Common myeloid progenitor, CD34-positive (primary cell): ENCODE data around the gene AHCY.
"Not testable (repeated sequence)": the region's sequence is repeated elsewhere in the genome, so short reads cannot be mapped to it uniquely, and the experiment has no call there.

Experiments used
- CTCF ChIA-PET: fragments of 350-600 bp; sonication (Branson Sonifier 250); formaldehyde crosslinking; loops from one replicate; lab custom pipeline; 2021; ENCODE audit warnings: antibody characterized with exemption; lab: Charles Lee
- POLR2A ChIA-PET: fragments of 350-600 bp; sonication (Branson Sonifier 250); formaldehyde crosslinking; loops from one replicate; lab custom pipeline; 2021; ENCODE audit warnings: antibody characterized with exemption; lab: Charles Lee
- DNase-seq, 3 donors: peaks; one replicate each; pipeline versions ENCODE4 v3.0.0 to v3.0.0-alpha.2; 2013
- H3K27ac ChIP-seq, 2 experiments: 1 replicate in 1 of 2; 2 replicates in 1 of 2; pipeline ENCODE4 v1.7.0; 2013; ENCODE audit warnings: inconsistent platforms in 2 of 2, low read length in 2 of 2, mild to moderate bottlenecking in 2 of 2, low read depth in 1 of 2, moderate library complexity in 1 of 2; ENCODE audit not compliant: severe bottlenecking in 2 of 2, insufficient read depth in 1 of 2, poor library complexity in 1 of 2
- H3K27me3 ChIP-seq, 5 experiments: replicated peaks in 2 of 5; 1 replicate in 3 of 5; 2 replicates in 2 of 5; pipeline versions ENCODE4 v1.6.1 to v1.7.0; 2013; ENCODE audit warnings: low read length in 4 of 5, mild to moderate bottlenecking in 2 of 5, moderate library complexity in 2 of 5, inconsistent platforms in 1 of 5; ENCODE audit not compliant: insufficient read depth in 5 of 5, control insufficient read depth in 4 of 5
- H3K36me3 ChIP-seq, 4 experiments: 1 replicate in 2 of 4; 2 replicates in 2 of 4; pipeline versions ENCODE4 v1.6.1 to v1.7.0; 2013; ENCODE audit warnings: low read length in 3 of 4, control low read depth in 1 of 4, mild to moderate bottlenecking in 1 of 4; ENCODE audit not compliant: control insufficient read depth in 4 of 4, insufficient read depth in 4 of 4
- H3K4me1 ChIP-seq, 4 experiments: 1 replicate in 3 of 4; 2 replicates in 1 of 4; pipeline versions ENCODE4 v1.6.1 to v1.7.1; 2013; ENCODE audit warnings: low read length in 3 of 4, mild to moderate bottlenecking in 3 of 4, control low read depth in 1 of 4, inconsistent platforms in 1 of 4, moderate library complexity in 1 of 4; ENCODE audit not compliant: control insufficient read depth in 4 of 4, insufficient read depth in 4 of 4; ENCODE audit errors: control extremely low read depth in 1 of 4
- H3K4me3 ChIP-seq, 7 experiments: 1 replicate in 4 of 7; 2 replicates in 3 of 7; pipeline versions ENCODE4 v1.5.1 to v1.7.0; 2013; ENCODE audit warnings: mild to moderate bottlenecking in 7 of 7, low read length in 6 of 7, moderate library complexity in 6 of 7, inconsistent platforms in 2 of 7, low read depth in 2 of 7, control low read depth in 1 of 7; ENCODE audit not compliant: insufficient read depth in 4 of 7, control insufficient read depth in 1 of 7; ENCODE audit errors: extremely low read depth in 1 of 7
- H3K9me3 ChIP-seq, 5 experiments: 1 replicate in 4 of 5; 2 replicates in 1 of 5; pipeline versions ENCODE4 v1.6.1 to v1.7.1; 2013; ENCODE audit warnings: low read length in 4 of 5, mild to moderate bottlenecking in 2 of 5, inconsistent platforms in 1 of 5, low read depth in 1 of 5, moderate library complexity in 1 of 5; ENCODE audit not compliant: control insufficient read depth in 4 of 5, insufficient read depth in 2 of 5; ENCODE audit errors: control extremely low read depth in 1 of 5
- WGBS: methylation state at CpG from one replicate; pipeline ENCODE4 v1.1.5; 2013; ENCODE audit not compliant: insufficient coverage; 5-methylcytosine and 5-hydroxymethylcytosine counted together

Gene AHCY

DNA sequence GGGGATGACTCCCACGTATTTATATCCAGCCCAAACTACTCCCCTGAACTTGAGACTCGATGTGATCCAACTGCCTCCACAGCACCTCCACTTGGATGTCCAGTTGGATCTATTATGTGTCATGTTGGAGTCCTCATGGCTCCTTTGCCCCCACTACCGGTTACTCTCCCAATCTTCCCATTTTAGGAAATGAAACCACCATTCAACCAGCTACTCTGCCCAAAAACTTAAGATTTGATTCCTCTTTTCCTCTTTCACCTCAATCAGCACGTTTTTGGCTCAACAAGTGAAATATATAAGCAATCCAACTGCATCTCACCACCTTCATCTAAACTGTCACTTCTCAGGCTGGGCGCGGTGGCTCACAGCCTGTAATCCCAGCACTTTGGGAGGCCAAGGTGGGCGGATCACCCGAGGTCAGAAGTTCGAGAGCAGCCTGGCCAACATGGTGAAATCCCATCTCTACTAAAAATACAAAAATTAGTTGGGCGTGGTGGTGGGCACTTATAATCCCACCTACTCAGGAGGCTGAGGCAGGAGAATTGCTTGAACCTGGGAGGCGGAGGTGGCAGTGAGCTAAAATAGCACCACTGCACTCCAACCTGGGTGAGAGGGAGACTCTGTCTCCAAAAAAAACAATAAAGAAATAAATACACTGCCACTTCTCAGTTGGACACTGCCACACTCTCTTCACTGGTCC is 3.4 kb downstream of the AHCY start:
- H3K27ac ChIP-seq: no peak overlapping the region
- no peak overlapping the region for H3K4me3 ChIP-seq
- no peak for DNase-seq
- H3K36me3 ChIP-seq: peaks cover 3 to 32% (median 8%) of the 10 kb centered on the region in 4 experiments
- no peaks in the 10 kb centered on the region for H3K9me3 ChIP-seq
- WGBS: 93% methylated on average over 8 of the region's 11 CpGs
- H3K4me1 ChIP-seq: peaks cover 7 to 22% (median 13%) of the 10 kb centered on the region in 4 experiments
- H3K27me3 ChIP-seq: no peaks in the 10 kb centered on the region
- ChIA-PET POLR2A (interaction anchor here (0.7 kb wide), 1 partner anchor 59 kb away, joined by 3 read pairs; the partner anchor contains the start of gene ASIP), CTCF (interaction anchor here (0.7 to 1.7 kb wide), 4 partner anchors 10 to 467 kb away, joined by 3 to 6 read pairs (median 4); partner anchors contain the start of gene DYNLRB1)

DNA sequence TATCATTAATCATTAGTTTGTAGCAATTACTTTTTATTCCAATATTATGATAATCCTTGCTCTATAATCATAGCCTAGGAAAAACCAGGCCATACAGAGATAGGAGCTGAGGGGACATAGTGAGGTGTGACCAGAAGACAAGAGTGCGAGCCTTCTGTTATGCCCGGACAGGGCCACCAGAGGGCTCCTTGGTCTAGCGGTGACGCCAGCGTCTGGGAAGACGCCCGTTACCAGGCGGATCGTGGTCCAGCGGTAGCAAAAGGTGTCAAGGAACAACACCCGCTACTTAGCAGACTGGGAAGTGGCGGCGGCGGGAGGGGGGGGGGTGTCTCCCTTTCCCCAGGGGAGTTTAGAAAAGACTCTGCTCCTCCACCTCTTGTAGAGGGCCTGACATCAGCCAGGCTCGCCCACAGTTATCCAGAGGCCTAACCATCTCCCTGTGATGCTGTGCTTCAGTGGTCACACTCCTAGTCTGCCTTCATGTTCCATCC is 4.8 kb downstream of the AHCY start:
- H3K27me3 ChIP-seq, POLR2A ChIA-PET, DNase-seq, H3K9me3 ChIP-seq, H3K27ac ChIP-seq, H3K4me3 ChIP-seq: not testable (repeated sequence)
- no CpG with 5 or more reads among the region's 15 CpGs for WGBS
- H3K4me1 ChIP-seq: peaks cover 7 to 20% (median 13%) of the 10 kb centered on the region in 4 experiments
- H3K36me3 ChIP-seq: peaks cover 3 to 45% (median 17%) of the 10 kb centered on the region in 4 experiments
- CTCF ChIA-PET: interaction anchor here (1.1 to 1.7 kb wide), 2 partner anchors 9 to 14 kb away, joined by 4 to 6 read pairs; no protein-coding TSS in a partner anchor

DNA sequence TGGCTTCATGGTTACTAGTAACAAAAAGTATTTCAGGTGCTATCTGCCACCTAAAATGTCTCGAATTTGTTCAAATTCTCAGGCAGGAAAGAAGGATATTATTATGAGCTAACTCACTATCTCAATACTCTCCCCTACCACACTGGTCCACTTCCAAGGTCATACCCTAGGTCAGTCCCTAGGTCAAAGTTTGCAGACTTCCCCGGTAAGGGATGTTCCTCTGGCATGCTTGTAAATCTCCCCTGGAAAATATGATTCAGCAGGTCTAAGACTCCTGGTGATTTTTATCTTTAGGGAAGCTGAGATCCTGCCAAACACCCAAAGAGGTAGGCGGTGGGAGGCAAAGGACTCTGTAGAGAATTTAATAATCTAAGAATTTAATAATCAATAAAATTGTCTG is 6.7 kb downstream of the AHCY start:
- Histone ChIP-seq H3K9me3 (no peaks in the 10 kb centered on the region), H3K4me1 (peaks cover 0 to 10% (median 4%) of the 10 kb centered on the region in 4 experiments), H3K27me3 (no peaks in the 10 kb centered on the region), H3K4me3 (no peak overlapping the region), H3K36me3 (peaks cover 3 to 64% (median 33%) of the 10 kb centered on the region in 4 experiments), H3K27ac (peak overlapping the region in 1 of 2 experiments; percentile 31)
- ChIA-PET POLR2A (no interaction called here), CTCF (interaction anchor here (1.2 to 1.7 kb wide), 2 partner anchors 9 to 16 kb away, joined by 3 to 4 read pairs; no protein-coding TSS in a partner anchor)
- no peak for DNase-seq
- WGBS: 80% methylated on average over 1 of the region's 3 CpGs

DNA sequence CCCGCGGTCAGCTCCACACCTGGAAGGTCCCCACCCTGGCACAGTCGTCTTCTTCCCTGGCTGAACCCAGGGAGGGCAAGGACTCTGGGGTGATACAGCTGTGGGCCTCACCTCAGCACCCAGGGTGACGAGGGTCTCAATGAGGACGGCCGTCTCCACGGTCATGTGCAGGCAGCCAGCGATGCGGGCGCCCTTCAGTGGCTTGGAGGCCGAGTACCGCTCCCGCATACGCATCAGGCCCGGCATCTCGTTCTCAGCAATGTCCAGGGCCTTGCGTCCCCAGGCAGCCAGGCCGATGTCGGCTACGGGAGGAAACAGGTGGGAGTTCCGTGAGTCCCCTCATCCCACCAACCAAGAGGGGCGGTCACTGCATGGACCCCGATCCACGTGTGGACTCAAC is 7.9 kb downstream of the AHCY start:
- WGBS: 99% methylated on average over 20 of the region's 24 CpGs
- CTCF ChIA-PET: no interaction called here

DNA sequence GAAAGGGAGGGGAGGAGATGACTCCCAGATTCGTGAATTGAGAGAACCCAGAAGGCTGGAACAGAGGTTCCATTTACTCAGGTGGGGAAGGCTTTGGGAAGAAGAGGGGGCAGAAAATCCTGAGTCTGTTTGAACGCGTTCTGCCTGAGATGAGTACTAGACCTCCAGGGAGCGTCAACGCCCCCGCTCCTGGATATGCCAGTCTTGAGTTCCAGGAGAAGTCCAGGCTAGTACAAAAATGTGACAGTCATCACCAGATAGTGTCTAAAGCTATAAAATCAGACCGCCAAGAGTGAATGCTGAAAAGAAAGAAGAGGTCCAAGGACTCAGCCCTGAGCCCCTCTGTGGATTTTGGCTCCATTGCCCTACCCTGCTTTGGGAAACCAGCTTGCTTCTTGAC is 8.6 kb downstream of the AHCY start:
- WGBS: 99% methylated on average over 7 of the region's 7 CpGs
- POLR2A ChIA-PET: interaction anchor here (0.5 kb wide), 1 partner anchor 737 kb away, joined by 9 read pairs; no protein-coding TSS in a partner anchor
- Histone ChIP-seq H3K27me3 (no peaks in the 10 kb centered on the region), H3K36me3 (peaks cover 3 to 76% (median 48%) of the 10 kb centered on the region in 4 experiments), H3K4me3 (no peak overlapping the region), H3K27ac (no peak overlapping the region), H3K4me1 (no peaks in the 10 kb centered on the region), H3K9me3 (no peaks in the 10 kb centered on the region)
- DNase-seq: no peak
- CTCF ChIA-PET: interaction anchor here (2.6 kb wide), 1 partner anchor 8 kb away, joined by 6 read pairs; the partner anchor contains the start of gene AHCY

More for the DNA sequence above, 7.9 kb downstream of the AHCY start:
- Histone ChIP-seq H3K4me3 (no peak overlapping the region), H3K4me1 (no peaks in the 10 kb centered on the region), H3K27ac (no peak overlapping the region), H3K36me3 (peaks cover 3 to 72% (median 42%) of the 10 kb centered on the region in 4 experiments), H3K27me3 (no peaks in the 10 kb centered on the region), H3K9me3 (no peaks in the 10 kb centered on the region)
- POLR2A ChIA-PET: no interaction called here
- no peak for DNase-seq

DNA sequence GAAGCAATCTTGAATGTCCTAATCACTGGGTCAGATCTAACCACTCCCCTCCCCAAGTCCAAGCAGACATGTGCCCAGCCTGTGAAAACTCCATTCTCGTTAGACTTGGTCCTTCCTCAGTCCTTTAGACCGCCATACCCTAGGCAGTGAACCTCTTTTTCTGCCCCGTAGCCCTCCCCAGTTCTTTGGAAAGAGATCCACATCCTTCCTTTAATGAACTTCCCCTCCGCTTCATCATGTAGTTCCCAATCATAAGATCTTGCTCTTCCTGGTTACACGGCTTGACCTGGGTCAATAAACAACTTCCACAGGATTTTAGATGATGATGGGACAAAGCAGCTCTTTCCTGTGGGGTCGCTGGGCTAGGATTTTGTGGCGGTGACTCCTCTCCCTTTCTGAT is 9.6 kb downstream of the AHCY start:
- DNase-seq: no peak
- 86% methylated on average over 3 of the region's 7 CpGs for WGBS
- ChIA-PET POLR2A (no interaction called here), CTCF (interaction anchor here (0.9 to 2.6 kb wide), 3 partner anchors 9 to 229 kb away, joined by 3 to 6 read pairs (median 4); partner anchors contain the start of gene AHCY)
- Histone ChIP-seq H3K4me1 (no peaks in the 10 kb centered on the region), H3K4me3 (no peak overlapping the region), H3K9me3 (no peaks in the 10 kb centered on the region), H3K27ac (no peak overlapping the region), H3K27me3 (no peaks in the 10 kb centered on the region), H3K36me3 (peaks cover 3 to 73% (median 51%) of the 10 kb centered on the region in 4 experiments)

DNA sequence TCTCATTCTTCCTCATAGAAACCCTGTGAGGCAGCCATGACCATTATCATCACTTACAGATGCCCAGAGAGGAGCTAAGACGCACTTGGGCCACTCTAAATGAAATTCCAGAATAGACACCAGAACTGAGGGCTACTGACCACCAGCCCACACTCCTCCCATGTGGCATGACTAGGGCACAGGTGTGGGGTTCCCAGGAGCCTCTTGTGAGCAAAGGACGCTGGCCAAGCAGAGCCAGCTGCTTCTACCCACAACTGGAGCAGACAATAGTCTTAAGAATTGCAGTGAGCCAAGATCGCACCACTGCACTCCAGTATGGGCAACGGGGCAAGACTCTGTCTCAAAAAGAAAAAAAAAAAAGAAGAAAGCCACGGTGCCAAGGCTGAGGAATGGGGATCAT is 10.0 kb downstream of the AHCY start:
- H3K9me3 ChIP-seq: no peaks in the 10 kb centered on the region
- ChIA-PET CTCF (interaction anchor here (0.9 to 2.6 kb wide), 3 partner anchors 9 to 229 kb away, joined by 3 to 6 read pairs (median 4); partner anchors contain the start of gene AHCY), POLR2A (no interaction called here)
- no peak for DNase-seq
- no peak overlapping the region for H3K4me3 ChIP-seq
- no peaks in the 10 kb centered on the region for H3K4me1 ChIP-seq
- no peaks in the 10 kb centered on the region for H3K27me3 ChIP-seq
- peaks cover 3 to 78% (median 54%) of the 10 kb centered on the region in 4 experiments for H3K36me3 ChIP-seq
- WGBS: 100% methylated on average over 4 of the region's 5 CpGs
- H3K27ac ChIP-seq: no peak overlapping the region
